GM21390 (cell line): ENCODE results near the gene CFDP1.

Experiments used
- ATAC-seq: cut with Tn5 transposase; IDR thresholded peaks from one replicate; pipeline ENCODE4 v1.9.1; 2021; ENCODE audit not compliant: unreplicated experiment

CFDP1 gene

DNA sequence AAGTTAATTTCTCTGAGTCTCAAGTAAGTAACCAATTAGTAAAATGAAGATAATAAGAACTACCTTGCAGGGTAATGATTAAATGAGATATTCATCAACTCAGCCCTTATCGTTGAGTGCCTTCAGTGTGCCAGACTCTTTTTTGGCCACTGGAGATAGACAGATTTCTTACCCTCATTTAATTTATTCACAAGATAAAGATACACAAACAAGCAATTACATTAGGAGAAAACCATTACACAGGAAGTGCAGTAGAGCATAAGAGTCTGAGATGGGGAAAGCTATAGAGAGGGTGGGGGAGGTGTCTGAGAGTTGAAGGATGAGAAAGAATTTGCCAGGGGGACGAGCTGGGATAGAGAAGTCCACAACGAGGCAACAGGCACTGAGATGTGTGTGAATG is 109.4 kb downstream of the CFDP1 start:
- ATAC-seq, result no peak

DNA sequence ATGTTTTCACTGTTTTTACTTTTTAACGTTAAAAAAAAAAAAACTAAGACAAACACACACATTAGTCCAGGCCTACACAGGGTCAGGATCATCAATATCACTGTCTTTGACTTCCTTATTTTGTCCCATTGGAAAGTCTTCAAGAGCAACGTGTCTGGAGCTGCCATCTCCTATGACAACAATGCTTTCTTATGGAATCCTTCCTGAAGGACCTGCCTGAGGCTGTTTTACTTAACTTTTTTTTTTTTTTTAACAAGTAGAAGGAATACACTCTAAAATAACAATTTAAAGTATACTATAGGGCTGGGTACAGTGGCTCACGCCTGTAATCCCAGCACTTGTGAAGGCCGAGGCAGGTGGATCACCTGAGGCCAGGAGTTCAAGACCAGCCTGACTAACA is 110.1 kb downstream of the CFDP1 start:
- ATAC-seq, result no peak

DNA sequence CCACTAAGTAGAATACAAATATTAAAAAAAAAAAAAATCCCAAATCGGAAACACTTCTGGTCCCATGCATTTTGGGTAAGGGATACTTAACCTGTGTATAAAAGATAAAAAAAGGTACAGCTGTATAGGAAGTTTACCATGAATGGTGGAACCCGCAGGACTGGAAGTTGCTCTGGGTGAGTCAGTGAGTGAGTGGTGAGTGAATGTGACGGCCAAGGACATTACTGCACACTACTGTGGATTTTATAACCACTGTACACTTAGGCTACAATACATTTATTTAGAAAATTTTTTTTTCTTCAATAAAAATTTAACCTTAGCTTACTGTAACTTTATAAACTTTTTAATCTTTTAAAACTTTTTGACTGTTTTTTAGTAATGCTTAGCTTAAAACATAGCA is 110.6 kb downstream of the CFDP1 start:
- ATAC-seq, result no peak

DNA sequence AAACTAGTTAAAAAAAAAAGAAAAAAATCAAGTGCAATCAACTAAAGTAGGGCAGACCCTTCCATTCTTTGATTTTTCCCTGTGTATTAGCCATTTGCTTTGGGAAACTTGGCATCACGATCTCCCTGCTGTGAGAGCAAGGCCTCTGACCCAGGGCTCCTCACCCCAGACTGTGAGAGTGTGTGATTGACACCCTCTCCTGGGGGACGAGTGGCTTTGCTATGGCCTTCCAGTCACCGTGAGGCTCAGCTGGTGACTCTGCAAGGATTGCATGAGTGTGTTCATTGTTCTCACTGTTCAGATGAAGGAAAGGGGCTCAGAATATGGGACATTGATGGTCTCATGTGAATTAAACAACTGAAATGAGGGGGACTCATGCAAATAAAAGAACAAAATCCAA is 112.9 kb downstream of the CFDP1 start:
- ATAC-seq, result no peak

GRCh38 chr16:75319513-75320411 is 113.5 kb downstream of the CFDP1 start:
- ATAC-seq, result peak; percentile 82

GRCh38 chr16:75318737-75319136 is 114.6 kb downstream of the CFDP1 start:
- no peak for ATAC-seq

- no peak for ATAC-seq
Observed at GRCh38 chr16:75317532-75317931, 115.8 kb downstream of the CFDP1 start.

GRCh38 chr16:75317101-75317522 is 116.2 kb downstream of the CFDP1 start:
- no peak for ATAC-seq

DNA sequence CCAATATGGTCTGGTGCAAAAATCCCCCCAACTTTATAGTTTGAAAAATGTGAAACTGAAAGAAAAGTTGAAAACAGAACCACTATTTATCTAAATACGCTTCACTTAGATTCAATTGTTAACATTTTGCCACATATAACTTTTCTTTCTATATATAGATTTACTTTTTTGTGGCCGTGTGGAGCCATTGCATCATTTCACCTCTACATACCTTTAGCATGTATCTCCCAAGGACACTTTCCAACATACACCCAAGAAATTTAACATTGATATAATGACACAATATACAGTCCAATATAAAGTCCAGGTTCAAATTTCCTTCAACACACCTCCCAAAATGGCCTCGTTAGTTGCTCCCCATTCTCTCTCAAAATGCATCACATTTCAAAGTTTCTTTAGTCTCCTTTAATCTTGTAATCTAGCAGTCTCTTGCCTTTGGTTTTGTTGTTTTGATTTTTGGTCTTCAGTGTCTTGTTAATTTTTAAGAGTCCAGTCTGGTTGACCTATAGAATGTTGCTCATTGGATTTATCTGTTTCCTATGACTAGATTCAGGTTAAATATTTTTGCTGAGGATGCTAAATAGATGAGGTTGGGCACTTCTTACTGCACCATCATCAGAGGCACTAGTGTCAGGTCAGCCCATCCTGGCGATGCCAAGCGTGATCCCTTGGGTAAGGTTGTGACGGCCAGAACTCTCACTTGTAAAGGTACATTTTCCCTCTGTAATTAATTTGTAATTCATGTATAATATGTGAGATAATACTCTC is 117.6 kb downstream of the CFDP1 start:
- ATAC-seq, result no peak

DNA sequence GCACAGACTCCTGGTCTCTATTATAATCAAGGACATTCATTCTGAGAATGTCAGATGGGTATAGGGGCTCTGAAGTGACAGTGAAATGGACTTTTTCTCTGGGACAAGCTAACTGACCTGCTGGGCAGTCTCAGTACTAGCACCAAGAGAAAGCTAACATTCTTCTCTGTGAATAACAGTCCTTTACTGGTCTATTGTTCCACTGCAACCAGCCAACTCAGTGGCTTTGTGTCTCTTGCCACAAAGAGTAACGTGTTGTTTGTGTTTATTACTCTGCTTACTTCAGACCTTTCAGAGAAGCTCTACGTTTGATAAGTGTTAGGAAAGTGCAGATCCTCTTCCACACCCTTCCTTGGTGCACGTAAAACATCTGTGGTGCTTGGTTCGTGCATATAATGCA is 120.4 kb downstream of the CFDP1 start:
- no peak for ATAC-seq

GRCh38 chr16:75311383-75311938 is 121.8 kb downstream of the CFDP1 start:
- ATAC-seq, result no peak

DNA sequence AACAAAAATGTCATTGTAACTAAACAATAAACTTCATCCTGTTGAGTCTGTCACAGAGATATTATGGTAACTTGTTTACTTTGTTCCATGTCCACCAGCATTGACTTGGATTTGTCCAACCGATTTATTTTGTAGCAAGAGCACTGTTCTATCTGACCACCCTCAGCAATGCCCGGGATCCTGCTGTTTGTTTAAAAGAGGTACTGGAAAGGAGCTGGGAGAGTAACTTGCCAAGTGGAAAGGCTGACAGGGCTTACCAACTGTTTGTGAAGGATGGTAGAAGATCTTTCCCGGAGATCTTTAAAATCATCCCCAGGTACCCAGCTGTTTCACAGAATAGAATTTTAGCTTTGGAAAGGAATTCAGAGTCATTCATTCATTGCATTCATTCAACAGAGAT is 122.8 kb downstream of the CFDP1 start:
- ATAC-seq, result no peak

GRCh38 chr16:75309899-75310430 is 123.3 kb downstream of the CFDP1 start:
- no peak for ATAC-seq

DNA sequence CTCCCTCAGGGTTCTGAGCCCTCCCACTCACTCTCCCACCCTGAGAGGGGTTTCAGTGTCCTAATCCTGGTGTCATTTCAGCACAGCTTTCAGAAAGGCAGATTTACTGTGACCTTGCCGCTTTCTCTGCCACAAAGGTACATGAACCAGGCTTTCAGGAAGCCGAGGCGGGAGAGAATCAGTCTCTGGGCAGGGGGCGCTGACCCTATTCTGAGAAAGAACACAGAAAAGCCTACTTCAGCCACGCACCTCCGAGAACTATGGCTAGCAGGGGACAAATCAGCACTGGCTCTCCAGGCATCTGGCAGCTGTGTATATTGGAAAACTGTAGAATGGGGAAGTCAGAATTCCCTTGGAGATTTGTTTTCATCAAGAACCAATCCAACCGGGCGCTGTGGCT is 124.1 kb downstream of the CFDP1 start:
- no peak for ATAC-seq

GRCh38 chr16:75308011-75308410 is 125.3 kb downstream of the CFDP1 start:
- no peak for ATAC-seq

- no peak for ATAC-seq
Observed at GRCh38 chr16:75307506-75307905, 125.8 kb downstream of the CFDP1 start.

GRCh38 chr16:75306099-75306762 is 127.1 kb downstream of the CFDP1 start:
- ATAC-seq, result no peak

GRCh38 chr16:75305364-75306098 is 127.8 kb downstream of the CFDP1 start:
- ATAC-seq, result peak; percentile 83

GRCh38 chr16:75304521-75305363 is 128.6 kb downstream of the CFDP1 start:
- ATAC-seq, result no peak
